Left lung (tissue), 10 donors: ENCODE data around the gene C1QB. TPM values are rescaled to one million over a fixed set of nuclear protein-coding genes. Genes with fewer than 3 reads are reported as not detected.
"Not testable (repeated sequence)": the region's sequence is repeated elsewhere in the genome, so short reads cannot be mapped to it uniquely, and the experiment has no call there.

Experiments used
- ATAC-seq: fragments of 200-7000 bp; cut with Tn5 transposase; one replicate; pipeline ENCODE4 v1.9.1; 2020; ENCODE audit warnings: moderate library complexity
- DNase-seq, 4 donors: peaks; one replicate each; pipeline ENCODE4 v3.0.0-alpha.2; 2013 to 2020
- H3K27ac ChIP-seq, 2 donors: fragments of 200-600 bp; sonication (generic) in 1 of 2; one replicate each; pipeline versions ENCODE4 v1.5.0 to v1.8.0; 2020 to 2021
- H3K27me3 ChIP-seq, 2 donors: fragments of 200-600 bp; sonication (generic) in 1 of 2; one replicate each; pipeline versions ENCODE4 v1.5.0 to v1.8.0; 2020 to 2021
- H3K36me3 ChIP-seq, 2 donors: fragments of 200-600 bp; sonication (generic) in 1 of 2; one replicate each; pipeline versions ENCODE4 v1.5.0 to v1.8.0; 2020 to 2021
- H3K4me1 ChIP-seq, 2 donors: fragments of 200-600 bp; one replicate each; pipeline ENCODE4 v1.8.0; 2021
- H3K4me3 ChIP-seq, 2 donors: fragments of 200-600 bp; sonication (generic) in 1 of 2; one replicate each; pipeline versions ENCODE4 v1.5.0 to v1.8.0; 2020 to 2021; ENCODE audit warnings: mild to moderate bottlenecking in 1 of 2
- H3K9me3 ChIP-seq, 2 donors: fragments of 200-600 bp; sonication (generic) in 1 of 2; one replicate each; pipeline versions ENCODE4 v1.5.0 to v1.8.0; 2020 to 2021
- intact Hi-C, 2 donors: fragments of 100-400 bp; cut with DNase I; formaldehyde crosslinking; loops; one replicate each; pipeline versions ENCODE4 v1.11.2 to v1.14.2; 2022
- polyA plus RNA-seq, 6 donors: library from polyadenylated mRNA; unstranded; fragments of 120-200 nt; gene quantifications; one replicate each; pipeline ENCODE4 v1.2.1, GENCODE V29; 2013; ENCODE audit not compliant: insufficient read length in 6 of 6
- total RNA-seq, 2 donors: library from RNA; stranded (reverse); fragmentation: NEBNext Ultra II Directional; extraction: Animal tissue kit (Norgen Biotek cat#: 25700); gene quantifications; one replicate each; pipeline ENCODE4 v1.2.1, GENCODE V29; 2021
- TF ChIP-seq, protein P1 (sequence below), 2 donors: fragments of 200-600 bp; sonication (generic) in 1 of 2; IDR thresholded peaks; one replicate each; pipeline versions ENCODE4 v1.5.0 to v1.8.0; 2021; ENCODE audit warnings: antibody characterized with exemption in 2 of 2
- donor health status: DM: no; HTN: yes; CAD: no.
- donor health status: DM: no; HTN: no; CAD: no.

Gene C1QB
- total and polyA plus RNA-seq, 8 donors, result 12.3 to 648 (median 17.6) TPM

- Histone ChIP-seq H3K27ac (no peak overlapping the region), H3K4me3 (no peak overlapping the region), H3K9me3 (no peaks in the 10 kb centered on the region), H3K4me1 (no peaks in the 10 kb centered on the region), H3K27me3 (no peaks in the 10 kb centered on the region), H3K36me3 (no peaks in the 10 kb centered on the region)
- intact Hi-C loops, result loop anchor here in 1 of 2 donors (10.0 kb wide), 1 partner anchor 165 kb away; no protein-coding TSS in a partner anchor
- TF ChIP-seq, protein P1, sequence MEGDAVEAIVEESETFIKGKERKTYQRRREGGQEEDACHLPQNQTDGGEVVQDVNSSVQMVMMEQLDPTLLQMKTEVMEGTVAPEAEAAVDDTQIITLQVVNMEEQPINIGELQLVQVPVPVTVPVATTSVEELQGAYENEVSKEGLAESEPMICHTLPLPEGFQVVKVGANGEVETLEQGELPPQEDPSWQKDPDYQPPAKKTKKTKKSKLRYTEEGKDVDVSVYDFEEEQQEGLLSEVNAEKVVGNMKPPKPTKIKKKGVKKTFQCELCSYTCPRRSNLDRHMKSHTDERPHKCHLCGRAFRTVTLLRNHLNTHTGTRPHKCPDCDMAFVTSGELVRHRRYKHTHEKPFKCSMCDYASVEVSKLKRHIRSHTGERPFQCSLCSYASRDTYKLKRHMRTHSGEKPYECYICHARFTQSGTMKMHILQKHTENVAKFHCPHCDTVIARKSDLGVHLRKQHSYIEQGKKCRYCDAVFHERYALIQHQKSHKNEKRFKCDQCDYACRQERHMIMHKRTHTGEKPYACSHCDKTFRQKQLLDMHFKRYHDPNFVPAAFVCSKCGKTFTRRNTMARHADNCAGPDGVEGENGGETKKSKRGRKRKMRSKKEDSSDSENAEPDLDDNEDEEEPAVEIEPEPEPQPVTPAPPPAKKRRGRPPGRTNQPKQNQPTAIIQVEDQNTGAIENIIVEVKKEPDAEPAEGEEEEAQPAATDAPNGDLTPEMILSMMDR (IDR thresholded peaks at IDR 0.05), result no peak
- ATAC-seq (no peak), DNase-seq (no peak)
Measured at GRCh38 chr1:22699681-22700520, 46.9 kb downstream of the C1QB start.

DNA sequence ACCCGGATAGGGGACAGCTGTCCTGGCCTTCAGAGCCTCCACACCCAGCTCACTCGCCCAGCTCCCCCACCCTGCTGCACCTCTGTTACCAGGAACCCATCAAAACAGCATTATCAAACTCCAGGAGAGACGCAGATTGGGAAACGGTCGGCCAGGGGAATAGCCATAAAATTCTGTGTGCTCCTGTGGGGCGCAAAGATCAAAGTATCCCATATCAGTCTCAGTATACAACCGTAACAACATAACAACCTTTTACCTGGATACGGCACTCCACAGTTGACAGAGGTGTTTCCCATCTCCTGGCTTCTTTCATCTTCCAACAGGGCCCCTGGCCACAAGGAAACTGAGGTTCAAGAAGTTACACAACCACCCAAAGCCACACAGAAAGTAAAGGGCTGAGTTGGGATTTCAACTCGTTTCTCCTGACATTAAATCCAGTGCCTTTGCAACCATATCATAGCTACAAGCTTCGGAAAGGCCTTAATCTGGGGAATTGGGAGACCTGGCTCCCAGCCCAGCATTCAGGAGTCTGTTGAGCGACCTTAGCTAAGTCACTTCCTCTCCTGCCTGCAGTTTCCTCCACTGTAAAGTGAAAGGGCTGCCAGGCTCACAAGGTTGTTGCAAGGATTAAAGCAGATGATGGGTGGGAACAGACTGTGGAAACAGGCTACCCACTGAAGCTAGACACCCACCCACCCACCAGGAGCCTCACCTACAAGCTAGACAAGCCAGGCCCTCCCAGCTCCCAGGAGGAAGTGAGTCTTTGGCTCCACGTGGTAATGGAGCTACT lies 49.5 kb downstream of the C1QB start:
- no peak for DNase-seq
- Histone ChIP-seq H3K27ac (no peak overlapping the region), H3K4me3 (no peak overlapping the region), H3K4me1 (no peaks in the 10 kb centered on the region), H3K36me3 (no peaks in the 10 kb centered on the region), H3K9me3 (no peaks in the 10 kb centered on the region), H3K27me3 (no peaks in the 10 kb centered on the region)
- intact Hi-C loops, result loop anchor here in 1 of 2 donors (10.0 kb wide), 1 partner anchor 162 kb away; no protein-coding TSS in a partner anchor
- TF ChIP-seq, protein P1 (IDR thresholded peaks at IDR 0.05), result no peak
- no peak for ATAC-seq

DNA sequence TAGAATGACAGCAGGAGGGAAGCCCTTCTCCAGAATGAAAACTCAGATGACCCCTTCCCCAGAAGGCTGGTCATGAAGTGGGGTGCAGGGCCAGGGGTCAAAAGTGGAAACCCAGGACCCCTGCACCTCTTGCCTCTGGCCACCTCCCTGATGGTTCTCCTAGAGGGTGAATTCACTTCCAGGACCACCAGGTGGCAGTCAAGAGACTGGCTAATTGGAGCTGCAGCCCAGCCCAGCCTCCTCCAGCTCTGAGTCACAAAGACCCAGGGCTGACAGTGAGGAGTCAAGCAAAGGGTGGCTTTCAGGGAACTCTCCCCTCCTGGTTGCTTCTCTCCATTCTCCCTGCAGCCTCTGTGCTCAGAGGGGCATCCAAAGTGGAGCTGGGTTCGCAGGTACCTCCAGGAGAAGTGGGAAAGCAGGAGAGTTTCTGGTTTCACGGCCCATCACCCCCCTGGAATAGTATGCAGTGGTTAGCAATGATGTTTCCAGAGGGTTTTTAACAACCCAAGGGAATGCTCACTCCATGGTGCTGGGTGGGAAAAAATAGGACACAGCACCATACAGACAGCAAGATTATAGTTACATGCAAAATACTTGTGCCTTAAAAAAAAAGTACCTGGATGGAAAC lies 51.5 kb downstream of the C1QB start:
- TF ChIP-seq, protein P1 (IDR thresholded peaks at IDR 0.05), result peak; percentile 86
- intact Hi-C loops, result loop anchor here in 1 of 2 donors (10.0 kb wide), 1 partner anchor 160 kb away; no protein-coding TSS in a partner anchor
- H3K36me3 ChIP-seq, result no peaks in the 10 kb centered on the region
- no peak overlapping the region for H3K27ac ChIP-seq
- no peak overlapping the region for H3K4me3 ChIP-seq
- no peaks in the 10 kb centered on the region for H3K9me3 ChIP-seq
- peak; percentile 99 for ATAC-seq
- DNase-seq, result peak in 3 of 4 donors; percentile 71 to 88 (median 86)
- peaks cover under 1 to 3% of the 10 kb centered on the region in 2 donors for H3K4me1 ChIP-seq
- peaks cover 5 to 18% of the 10 kb centered on the region in 2 donors for H3K27me3 ChIP-seq

DNA sequence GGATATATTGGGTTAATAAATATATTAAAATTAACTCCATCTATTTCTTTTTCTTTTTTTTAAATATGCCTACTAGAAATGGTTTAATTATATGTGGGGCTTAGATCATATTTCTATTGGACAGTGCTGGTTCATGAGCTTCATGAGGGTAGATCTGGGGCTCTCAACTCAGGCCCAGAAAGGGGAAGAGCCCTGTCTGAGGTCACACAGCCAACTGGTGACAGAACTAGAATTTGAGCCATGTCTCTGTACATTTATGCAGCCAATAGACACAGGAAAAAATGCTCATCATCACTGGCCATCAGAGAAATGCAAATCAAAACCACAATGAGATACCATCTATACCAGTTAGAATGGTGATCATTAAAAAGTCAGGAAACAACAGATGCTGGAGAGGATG lies 52.5 kb downstream of the C1QB start:
- Histone ChIP-seq H3K9me3 (no peaks in the 10 kb centered on the region), H3K36me3 (no peaks in the 10 kb centered on the region), H3K27ac (no peak overlapping the region), H3K4me3 (no peak overlapping the region), H3K4me1 (peaks cover 5 to 11% of the 10 kb centered on the region in 2 donors), H3K27me3 (peaks cover 7 to 27% of the 10 kb centered on the region in 2 donors)
- DNase-seq, result no peak
- TF ChIP-seq, protein P1 (IDR thresholded peaks at IDR 0.05), result no peak
- no peak for ATAC-seq
- intact Hi-C loops, result loop anchor here in 1 of 2 donors (10.0 kb wide), 1 partner anchor 159 kb away; no protein-coding TSS in a partner anchor

GRCh38 chr1:22706100-22706499 lies 53.1 kb downstream of the C1QB start:
- H3K4me1 ChIP-seq, result peaks cover 5 to 11% of the 10 kb centered on the region in 2 donors
- intact Hi-C loops, result loop anchor here in 1 of 2 donors (10.0 kb wide), 1 partner anchor 159 kb away; no protein-coding TSS in a partner anchor
- not testable (repeated sequence) for DNase-seq, H3K27ac ChIP-seq, ATAC-seq, H3K4me3 ChIP-seq, H3K9me3 ChIP-seq, H3K36me3 ChIP-seq
- H3K27me3 ChIP-seq, result peaks cover 7 to 29% of the 10 kb centered on the region in 2 donors
